SK-N-SH treated with all-trans-retinoic acid at 6 μM for 48 hours (cell line): ENCODE measurements around the gene APIP.

Experiments used
- ATAC-seq: fragments of 200-7000 bp; cut with Tn5 transposase; 3 replicates; pipeline ENCODE4 v1.9.1; 2020; ENCODE audit warnings: mild to moderate bottlenecking, moderate library complexity
- ARNTL ChIP-seq: fragments of 450-650 bp; formaldehyde crosslinking; IDR thresholded peaks from 2 replicates; pipeline ENCODE4 v1.5.0; 2020; ENCODE audit warnings: low read depth, mild to moderate bottlenecking, moderate library complexity, borderline replicate concordance
- BACH2 ChIP-seq: fragments of 250-450 bp; sonication (Bioruptor Pico); IDR thresholded peaks from 2 replicates; pipeline ENCODE4 v1.9.0; 2021; ENCODE audit warnings: mild to moderate bottlenecking, borderline replicate concordance
- CREB5 ChIP-seq: fragments of 250-450 bp; sonication (Bioruptor Pico); IDR thresholded peaks from 2 replicates; pipeline ENCODE4 v1.5.1; 2020; ENCODE audit warnings: low read depth, mild to moderate bottlenecking, moderate library complexity
- CSDC2 ChIP-seq: fragments of 250-450 bp; sonication (Bioruptor Pico); IDR thresholded peaks from 2 replicates; pipeline ENCODE4 v1.5.0; 2020; ENCODE audit warnings: mild to moderate bottlenecking, moderate library complexity
- CSRNP3 ChIP-seq: fragments of 250-450 bp; sonication (Bioruptor Pico); IDR thresholded peaks from 2 replicates; pipeline ENCODE4 v1.5.1; 2021; ENCODE audit warnings: mild to moderate bottlenecking, moderate library complexity
- ESRRG ChIP-seq: fragments of 250-450 bp; sonication (Bioruptor Pico); IDR thresholded peaks from 2 replicates; pipeline ENCODE4 v1.6.1; 2021; ENCODE audit warnings: mild to moderate bottlenecking
- GLIS3 ChIP-seq: fragments of 250-450 bp; sonication (Bioruptor Pico); IDR thresholded peaks from 2 replicates; pipeline ENCODE4 v1.5.0; 2020; ENCODE audit warnings: mild to moderate bottlenecking, moderate library complexity
- ISL1 ChIP-seq: fragments of 250-450 bp; sonication (Bioruptor Pico); IDR thresholded peaks from 2 replicates; pipeline ENCODE4 v2.1.2; 2022; ENCODE audit warnings: mild to moderate bottlenecking, moderate library complexity
- OSR1 ChIP-seq: fragments of 250-450 bp; sonication (Bioruptor Pico); IDR thresholded peaks from 2 replicates; pipeline ENCODE4 v1.8.0; 2022; ENCODE audit warnings: moderate library complexity, mild to moderate bottlenecking, inconsistent platforms
- PATZ1 ChIP-seq: fragments of 250-450 bp; sonication (Bioruptor Pico); IDR thresholded peaks from 2 replicates; pipeline ENCODE4 v1.8.0; 2020; ENCODE audit warnings: mild to moderate bottlenecking, moderate library complexity, borderline replicate concordance
- POU6F1 ChIP-seq: fragments of 250-450 bp; sonication (Bioruptor Pico); IDR thresholded peaks from 2 replicates; pipeline ENCODE4 v1.8.0; 2021; ENCODE audit warnings: low read depth, mild to moderate bottlenecking, moderate library complexity, borderline replicate concordance
- PPARA ChIP-seq: fragments of 250-450 bp; sonication (Bioruptor Pico); IDR thresholded peaks from 2 replicates; pipeline ENCODE4 v1.5.0; 2020; ENCODE audit warnings: mild to moderate bottlenecking, borderline replicate concordance
- RARB ChIP-seq: fragments of 250-450 bp; sonication (Bioruptor Pico); IDR thresholded peaks from 2 replicates; pipeline ENCODE4 v1.8.0; 2021; ENCODE audit warnings: mild to moderate bottlenecking, moderate library complexity
- SNAI2 ChIP-seq: fragments of 250-450 bp; sonication (Bioruptor Pico); IDR thresholded peaks from 2 replicates; pipeline ENCODE4 v1.5.0; 2020; ENCODE audit warnings: mild to moderate bottlenecking, moderate library complexity
- TSHZ2 ChIP-seq: fragments of 250-450 bp; sonication (Bioruptor Pico); IDR thresholded peaks from 2 replicates; pipeline ENCODE4 v1.5.0; 2020; ENCODE audit warnings: mild to moderate bottlenecking, moderate library complexity
- ZC3H10 ChIP-seq: fragments of 250-450 bp; sonication (Bioruptor Pico); IDR thresholded peaks from 2 replicates; pipeline ENCODE4 v1.5.1; 2021; ENCODE audit warnings: mild to moderate bottlenecking, moderate library complexity
- ZFP30 ChIP-seq: fragments of 450-650 bp; formaldehyde crosslinking; IDR thresholded peaks from 2 replicates; pipeline ENCODE4 v1.5.0; 2022; ENCODE audit warnings: mild to moderate bottlenecking, moderate library complexity
- ZNF565 ChIP-seq: fragments of 450-650 bp; formaldehyde crosslinking; conservative IDR thresholded peaks from 2 replicates; pipeline ENCODE4 v1.5.0; 2020; ENCODE audit warnings: low read depth, mild to moderate bottlenecking, moderate library complexity
- ZNF70 ChIP-seq: fragments of 450-650 bp; formaldehyde crosslinking; IDR thresholded peaks from 2 replicates; pipeline ENCODE4 v1.5.0; 2020; ENCODE audit warnings: mild to moderate bottlenecking, moderate library complexity
- ZNF8 ChIP-seq: fragments of 450-650 bp; formaldehyde crosslinking; IDR thresholded peaks from 2 replicates; pipeline ENCODE4 v1.5.0; 2020; ENCODE audit warnings: mild to moderate bottlenecking, moderate library complexity

APIP gene

GRCh38 chr11:34893416-34893815, 22.8 kb downstream of the APIP start (continued):
- no peak for TF ChIP-seq TSHZ2 (CRISPR knock-in tag)

- ATAC-seq = no peak
- TF ChIP-seq OSR1 (CRISPR knock-in tag) (no peak), PPARA (CRISPR knock-in tag) (no peak), GLIS3 (no peak), ESRRG (CRISPR knock-in tag) (no peak), ZNF70 (CRISPR knock-in tag) (no peak), CSDC2 (CRISPR knock-in tag) (no peak), ZFP30 (no peak), RARB (CRISPR knock-in tag) (no peak), BACH2 (CRISPR knock-in tag) (no peak), ZC3H10 (CRISPR knock-in tag) (no peak), ZNF565 (CRISPR knock-in tag) (no peak), PATZ1 (CRISPR knock-in tag) (no peak), CSRNP3 (CRISPR knock-in tag) (no peak), ISL1 (CRISPR knock-in tag) (no peak), ZNF8 (CRISPR knock-in tag) (no peak), TSHZ2 (CRISPR knock-in tag) (no peak)
Observed at GRCh38 chr11:34891611-34892010, 24.6 kb downstream of the APIP start.

GRCh38 chr11:34890812-34891211, 25.4 kb downstream of the APIP start:
- peak; percentile 71 for ATAC-seq
- TF ChIP-seq RARB (CRISPR knock-in tag) (no peak), ZNF565 (CRISPR knock-in tag) (no peak), ISL1 (CRISPR knock-in tag) (no peak), CSRNP3 (CRISPR knock-in tag) (no peak), ZNF70 (CRISPR knock-in tag) (no peak), CSDC2 (CRISPR knock-in tag) (no peak), CREB5 (CRISPR knock-in tag) (no peak), POU6F1 (CRISPR knock-in tag) (no peak), SNAI2 (CRISPR knock-in tag) (no peak), ZFP30 (no peak), PPARA (CRISPR knock-in tag) (no peak), ARNTL (CRISPR knock-in tag) (no peak), TSHZ2 (CRISPR knock-in tag) (no peak), BACH2 (CRISPR knock-in tag) (no peak), GLIS3 (no peak)
